Endothelial cell of umbilical vein (primary cell): ENCODE results near the gene ARID2. TPM values are rescaled to one million over a fixed set of nuclear protein-coding genes. Genes with fewer than 3 reads are reported as not detected.

ENCODE experiments used
- BruUV-seq: library from RNA; stranded (reverse); fragments of 400-500 nt; replicated peaks from 2 replicates; lab custom pipeline; 2021; lab: Mats Ljungman, UMichigan
- CTCF ChIA-PET: fragments of 300-600, 350-600 bp; sonication (Branson Sonifier 250); formaldehyde crosslinking; loops from one replicate; lab custom pipeline; 2021; ENCODE audit warnings: antibody characterized with exemption, inconsistent platforms; lab: Charles Lee
- POLR2A ChIA-PET: fragments of 300-600, 350-600 bp; sonication (Branson Sonifier 250); formaldehyde crosslinking; loops from one replicate; lab custom pipeline; 2021; ENCODE audit warnings: antibody characterized with exemption, inconsistent platforms; lab: Charles Lee
- DNase-seq: peaks from one replicate; pipeline ENCODE4 v3.0.0-alpha.2; 2011; ENCODE audit warnings: low read depth, low spot score
- FAIRE-seq: peaks from 2 replicates; lab custom pipeline; 2011; peaks lifted over from hg19 to GRCh38; lab: Jason Lieb, UNC
- H2AFZ ChIP-seq: 2 replicates; pipeline ENCODE4 v1.6.0; 2012; ENCODE audit warnings: low read depth, low read length, control low read depth, inconsistent platforms
- H3K27ac ChIP-seq: 2 replicates; pipeline ENCODE4 v1.5.1; 2011; ENCODE audit warnings: low read depth, mild to moderate bottlenecking, control low read depth, low read length, moderate library complexity; ENCODE audit not compliant: insufficient read depth
- H3K27me3 ChIP-seq, 2 experiments: 2 replicates each; pipeline versions ENCODE4 v1.6.0 to v1.6.1; 2011; ENCODE audit warnings: low read length in 2 of 2, mixed read lengths in 1 of 2; ENCODE audit not compliant: control insufficient read depth in 2 of 2, insufficient read depth in 2 of 2
- H3K36me3 ChIP-seq, 2 experiments: 2 replicates in 1 of 2; 3 replicates in 1 of 2; pipeline ENCODE4 v1.5.1; 2011; ENCODE audit warnings: low read length in 2 of 2, mild to moderate bottlenecking in 1 of 2, moderate library complexity in 1 of 2; ENCODE audit not compliant: control insufficient read depth in 2 of 2, insufficient read depth in 2 of 2; ENCODE audit errors: extremely low read depth in 1 of 2
- H3K4me1 ChIP-seq: 3 replicates; pipeline ENCODE4 v1.5.1; 2011; ENCODE audit warnings: mild to moderate bottlenecking, low read length; ENCODE audit not compliant: control insufficient read depth, insufficient read depth; ENCODE audit errors: extremely low read depth
- H3K4me2 ChIP-seq: 2 replicates; pipeline ENCODE4 v1.6.1; 2011; ENCODE audit warnings: low read length, control low read depth, mixed read lengths; ENCODE audit not compliant: insufficient read depth
- H3K4me3 ChIP-seq, 3 experiments: fragments of 200-600 bp in 1 of 3; sonication (generic), shearing (Covaris generic) in 1 of 3; replicated peaks in 1 of 3; 2 replicates each; pipeline ENCODE4 v1.5.1; 2011 to 2016; ENCODE audit warnings: control low read depth in 3 of 3, low read length in 3 of 3, mild to moderate bottlenecking in 2 of 3, inconsistent platforms in 1 of 3, low read depth in 1 of 3, moderate library complexity in 1 of 3; ENCODE audit not compliant: insufficient read depth in 1 of 3
- H3K79me2 ChIP-seq: 2 replicates; pipeline ENCODE4 v1.6.0; 2012; ENCODE audit warnings: low read length, inconsistent platforms; ENCODE audit not compliant: control insufficient read depth, insufficient read depth
- H3K9ac ChIP-seq: replicated peaks from 2 replicates; pipeline ENCODE3; 2011; ENCODE audit warnings: low read length, control low read depth; ENCODE audit not compliant: insufficient read depth; ENCODE audit errors: extremely low read depth
- H3K9me1 ChIP-seq: replicated peaks from 3 replicates; pipeline ENCODE4 v1.6.0; 2011; ENCODE audit warnings: mild to moderate bottlenecking, low read length; ENCODE audit not compliant: control insufficient read depth, insufficient read depth; ENCODE audit errors: extremely low read depth
- H3K9me3 ChIP-seq: replicated peaks from 2 replicates; pipeline ENCODE4 v1.5.1; 2012; ENCODE audit warnings: low read length, inconsistent platforms; ENCODE audit not compliant: control insufficient read depth, insufficient read depth
- H4K20me1 ChIP-seq: replicated peaks from 2 replicates; pipeline ENCODE3; 2011; ENCODE audit warnings: mild to moderate bottlenecking, low read length; ENCODE audit not compliant: control insufficient read depth, insufficient read depth; ENCODE audit errors: extremely low read depth
- EZH2 ChIP-seq: IDR thresholded peaks from 2 replicates; pipeline ENCODE4 v1.6.1; 2012; ENCODE audit warnings: borderline replicate concordance, low read depth, mild to moderate bottlenecking, moderate library complexity, low read length, inconsistent platforms; ENCODE audit not compliant: severe bottlenecking
- FOS ChIP-seq: IDR thresholded peaks from 2 replicates; pipeline ENCODE4 v1.6.1; 2011; ENCODE audit warnings: mild to moderate bottlenecking, low read length, moderate library complexity, borderline replicate concordance; ENCODE audit not compliant: insufficient read depth
- GATA2 ChIP-seq: IDR thresholded peaks from 2 replicates; pipeline ENCODE4 v1.7.0; 2011; ENCODE audit warnings: low read depth, mild to moderate bottlenecking, moderate library complexity, mixed read lengths, low read length; ENCODE audit not compliant: insufficient read length, insufficient read depth
- JUN ChIP-seq: IDR thresholded peaks from 2 replicates; pipeline ENCODE4 v1.6.1; 2011; ENCODE audit warnings: borderline replicate concordance, low read depth; ENCODE audit not compliant: insufficient read length, insufficient read depth
- MYC ChIP-seq: IDR thresholded peaks from one replicate; pipeline ENCODE4 v1.6.1; 2011; ENCODE audit warnings: mild to moderate bottlenecking, low read depth, low read length
- POLR2A ChIP-seq: IDR thresholded peaks from 2 replicates; pipeline ENCODE4 v1.6.1; 2012; ENCODE audit warnings: low read depth, mild to moderate bottlenecking, control low read depth, low read length
- POLR2AphosphoS5 ChIP-seq: IDR thresholded peaks from 2 replicates; pipeline ENCODE4 v1.6.1; 2012; ENCODE audit warnings: low read depth, mild to moderate bottlenecking, control low read depth, low read length, moderate library complexity; ENCODE audit not compliant: insufficient read depth
- dilution Hi-C: fragments of 300-500 bp; cut with MboI; formaldehyde crosslinking; loops from one replicate; pipeline ENCODE4 v1.15.0; 2019; ENCODE audit warnings: low sequenced_read_pairs; ENCODE audit not compliant: extremely low pct_ligation_motif_present
- intact Hi-C: fragments of 100-400 bp; cut with micrococcal nuclease; formaldehyde crosslinking; loops from one replicate; pipeline ENCODE4 v1.10.0; 2022
- polyA plus RNA-seq, 4 experiments: library from polyadenylated mRNA; depleted of rRNA in 3 of 4; stranded (reverse) in 3 of 4; unstranded in 1 of 4; fragments of >200 nt; gene quantifications; 2 replicates each; pipeline versions ENCODE4 v1.2.1 to v1.2.3, GENCODE V29; 2011 to 2012; ENCODE audit warnings: missing spikeins in 1 of 4
- total RNA-seq: library from RNA; stranded (reverse); gene quantifications from 2 replicates; pipeline ENCODE4 v1.2.3, GENCODE V29; 2021
- TF ChIP-seq, protein P1 (sequence below): IDR thresholded peaks from 2 replicates; pipeline ENCODE4 v1.6.1; 2011; ENCODE audit not compliant: insufficient read depth, insufficient read length
- TF ChIP-seq, protein P2 (sequence below), 2 donors: IDR thresholded peaks; 1 replicate in 1 of 2; 2 replicates in 1 of 2; pipeline ENCODE4 v1.5.1; 2011; ENCODE audit warnings: low read length in 2 of 2, mild to moderate bottlenecking in 2 of 2, moderate library complexity in 2 of 2, control low read depth in 1 of 2, inconsistent platforms in 1 of 2, low read depth in 1 of 2; ENCODE audit not compliant: insufficient read depth in 1 of 2; ENCODE audit errors: extremely low read depth in 1 of 2

Gene ARID2
- total and polyA plus RNA-seq, 2 donors (not counting 3 experiments of a cell fraction or from before 2014, with no cell fraction given): 10.8 to 26.7 TPM

DNA sequence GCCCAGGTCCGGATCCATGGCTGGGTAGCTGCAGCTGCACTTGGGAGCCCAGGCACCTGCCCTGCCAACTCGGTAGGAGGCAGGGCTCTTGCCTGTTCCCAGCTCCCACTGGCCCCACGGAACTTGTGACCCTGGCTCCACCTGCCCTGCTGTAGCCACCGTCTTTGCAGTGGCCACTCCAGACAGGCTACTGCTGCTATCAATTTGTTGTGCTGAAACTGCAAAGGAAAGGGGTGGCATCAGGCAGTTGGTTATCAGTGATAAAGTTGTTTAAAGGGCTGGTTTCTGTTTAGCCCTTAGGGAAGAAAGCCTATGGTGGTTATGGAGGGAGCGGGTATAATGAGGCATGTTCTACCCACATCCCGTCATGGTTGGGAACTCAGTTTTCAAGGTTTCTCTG lies 32.1 kb upstream of the ARID2 start:
- DNase-seq: no peak
- Histone ChIP-seq H3K9me1 (no peaks in the 10 kb centered on the region), H3K36me3 (no peaks in the 10 kb centered on the region), H3K4me2 (no peak overlapping the region), H3K9ac (no peak overlapping the region), H3K4me1 (no peaks in the 10 kb centered on the region), H4K20me1 (no peaks in the 10 kb centered on the region), H3K27me3 (peaks cover 0 to 2% of the 10 kb centered on the region in 2 experiments), H3K9me3 (no peaks in the 10 kb centered on the region), H3K27ac (no peak overlapping the region), H3K4me3 (no peak overlapping the region), H3K79me2 (no peaks in the 10 kb centered on the region), H2AFZ (no peak overlapping the region)
- no peak for FAIRE-seq
- POLR2A ChIA-PET: no interaction called here
- BruUV-seq: no TSS peak
- CTCF ChIA-PET: interaction anchor here (1.3 kb wide), 1 partner anchor 514 kb away, joined by 3 read pairs; no protein-coding TSS in a partner anchor
- dilution Hi-C loops: no loop called here
- intact Hi-C loops: no loop called here
- TF ChIP-seq, protein P1, sequence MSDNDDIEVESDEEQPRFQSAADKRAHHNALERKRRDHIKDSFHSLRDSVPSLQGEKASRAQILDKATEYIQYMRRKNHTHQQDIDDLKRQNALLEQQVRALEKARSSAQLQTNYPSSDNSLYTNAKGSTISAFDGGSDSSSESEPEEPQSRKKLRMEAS: no peak
- TF ChIP-seq POLR2AphosphoS5 (no peak), JUN (no peak), POLR2A (no peak), GATA2 (no peak), MYC (no peak), EZH2 (no peak), FOS (no peak)
- TF ChIP-seq, protein P2, sequence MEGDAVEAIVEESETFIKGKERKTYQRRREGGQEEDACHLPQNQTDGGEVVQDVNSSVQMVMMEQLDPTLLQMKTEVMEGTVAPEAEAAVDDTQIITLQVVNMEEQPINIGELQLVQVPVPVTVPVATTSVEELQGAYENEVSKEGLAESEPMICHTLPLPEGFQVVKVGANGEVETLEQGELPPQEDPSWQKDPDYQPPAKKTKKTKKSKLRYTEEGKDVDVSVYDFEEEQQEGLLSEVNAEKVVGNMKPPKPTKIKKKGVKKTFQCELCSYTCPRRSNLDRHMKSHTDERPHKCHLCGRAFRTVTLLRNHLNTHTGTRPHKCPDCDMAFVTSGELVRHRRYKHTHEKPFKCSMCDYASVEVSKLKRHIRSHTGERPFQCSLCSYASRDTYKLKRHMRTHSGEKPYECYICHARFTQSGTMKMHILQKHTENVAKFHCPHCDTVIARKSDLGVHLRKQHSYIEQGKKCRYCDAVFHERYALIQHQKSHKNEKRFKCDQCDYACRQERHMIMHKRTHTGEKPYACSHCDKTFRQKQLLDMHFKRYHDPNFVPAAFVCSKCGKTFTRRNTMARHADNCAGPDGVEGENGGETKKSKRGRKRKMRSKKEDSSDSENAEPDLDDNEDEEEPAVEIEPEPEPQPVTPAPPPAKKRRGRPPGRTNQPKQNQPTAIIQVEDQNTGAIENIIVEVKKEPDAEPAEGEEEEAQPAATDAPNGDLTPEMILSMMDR (IDR thresholded peaks at IDR 0.05; ENCODE audit: extremely low read depth in 1 of 2, insufficient read depth in 1 of 2, low read depth in 1 of 2, low read length in 2 of 2): no peak
